ENCODE measurements around the gene MARCO.

DNA sequence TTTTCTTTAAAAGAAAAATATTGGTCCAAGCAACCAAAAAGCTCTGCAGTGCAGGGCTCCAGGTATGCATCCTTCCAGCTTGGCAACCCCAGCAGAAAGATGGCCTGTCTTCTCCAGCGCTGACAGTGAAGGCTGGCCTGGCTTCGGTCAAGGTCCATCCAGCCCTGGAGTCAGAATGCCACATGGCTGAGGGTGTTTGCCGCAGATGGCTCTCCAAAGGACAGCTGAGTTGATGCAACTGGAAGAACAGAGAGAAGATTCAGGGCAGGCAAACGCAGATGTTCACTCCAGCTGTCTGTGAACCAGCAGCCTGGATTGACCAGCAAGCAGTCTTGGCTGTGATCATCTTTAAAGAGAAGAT, 51.4 kb downstream of the MARCO start:
- TF ChIP-seq POLR2A (IDR thresholded peaks at IDR 0.05; ENCODE audit: low read depth, low read length) = no peak
- TF ChIP-seq CTCF (IDR thresholded peaks at IDR 0.05; ENCODE audit: extremely low read depth in 1 of 2, insufficient read depth in 1 of 2, low read depth in 1 of 2, low read length in 2 of 2) = no peak
- TF ChIP-seq EZH2 (IDR thresholded peaks at IDR 0.05; ENCODE audit: borderline replicate concordance, low read depth, low read length, severe bottlenecking) = no peak
- no peak for TF ChIP-seq GATA2 (IDR thresholded peaks at IDR 0.05; ENCODE audit: insufficient read depth, insufficient read length, low read depth, low read length)
- TF ChIP-seq, protein P1, sequence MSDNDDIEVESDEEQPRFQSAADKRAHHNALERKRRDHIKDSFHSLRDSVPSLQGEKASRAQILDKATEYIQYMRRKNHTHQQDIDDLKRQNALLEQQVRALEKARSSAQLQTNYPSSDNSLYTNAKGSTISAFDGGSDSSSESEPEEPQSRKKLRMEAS (IDR thresholded peaks at IDR 0.05; ENCODE audit: insufficient read depth, insufficient read length) = no peak
